BLaER1 (cell line): ENCODE measurements around the gene CDKL5.

Source experiments
- H3K27ac ChIP-seq: shearing (Covaris generic); formaldehyde crosslinking; 2 replicates; pipeline ENCODE4 v1.8.1; 2022
- H3K27me3 ChIP-seq: shearing (Covaris generic); formaldehyde crosslinking; 2 replicates; pipeline ENCODE4 v1.8.1; 2022
- H3K36me3 ChIP-seq: shearing (Covaris generic); formaldehyde crosslinking; 2 replicates; pipeline ENCODE4 v1.8.1; 2022
- H3K4me1 ChIP-seq: shearing (Covaris generic); formaldehyde crosslinking; 2 replicates; pipeline ENCODE4 v1.8.1; 2022
- H3K4me2 ChIP-seq: shearing (Covaris generic); formaldehyde crosslinking; 2 replicates; pipeline ENCODE4 v1.8.1; 2022
- H3K4me3 ChIP-seq: shearing (Covaris generic); formaldehyde crosslinking; 2 replicates; pipeline ENCODE4 v1.8.1; 2022
- H3K9ac ChIP-seq: shearing (Covaris generic); formaldehyde crosslinking; 2 replicates; pipeline ENCODE4 v1.8.1; 2022
- H3K9me3 ChIP-seq: shearing (Covaris generic); formaldehyde crosslinking; 2 replicates; pipeline ENCODE4 v1.8.1; 2022
- H4K20me1 ChIP-seq: shearing (Covaris generic); formaldehyde crosslinking; 2 replicates; pipeline ENCODE4 v1.8.1; 2022
- Cebpa-rat ChIP-seq: shearing (Covaris generic); IDR thresholded peaks from 2 replicates; pipeline ENCODE4 v1.8.1; 2022

The CDKL5 gene

GRCh38 chrX:18591834-18592233 is 166.4 kb downstream of the CDKL5 start:
- Histone ChIP-seq H3K9ac (no peak overlapping the region), H3K4me3 (no peak overlapping the region), H3K9me3 (no peaks in the 10 kb centered on the region), H3K27ac (no peak overlapping the region), H3K36me3 (no peaks in the 10 kb centered on the region), H3K27me3 (peaks cover 75% of the 10 kb centered on the region), H4K20me1 (no peaks in the 10 kb centered on the region; the same call in 1 of the 2 replicates), H3K4me1 (no peaks in the 10 kb centered on the region), H3K4me2 (no peak overlapping the region)
- no peak for TF ChIP-seq Cebpa-rat

DNA sequence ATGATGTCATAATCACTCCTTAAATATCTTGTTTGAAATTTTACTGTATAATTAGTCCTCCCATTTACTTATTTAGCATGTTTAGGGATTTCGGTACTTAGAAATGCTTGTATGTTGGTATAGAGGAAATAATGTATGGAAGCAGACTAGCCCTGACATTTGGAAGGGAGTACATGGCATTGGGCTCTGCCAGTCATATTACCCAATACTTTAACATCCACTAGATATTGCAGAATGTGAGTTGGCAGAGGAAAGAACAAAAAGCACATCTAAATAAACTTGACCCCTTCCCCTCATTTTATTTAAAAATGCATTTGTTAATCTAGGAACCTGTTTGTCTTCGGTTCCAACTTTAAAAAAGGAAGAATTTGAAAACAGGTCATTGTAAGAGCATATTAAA is 168.7 kb downstream of the CDKL5 start:
- TF ChIP-seq Cebpa-rat: no peak

GRCh38 chrX:18596096-18596495 is 170.7 kb downstream of the CDKL5 start:
- Histone ChIP-seq H3K9ac (no peak overlapping the region), H3K36me3 (no peaks in the 10 kb centered on the region), H3K4me2 (no peak overlapping the region), H3K4me1 (no peaks in the 10 kb centered on the region), H4K20me1 (no peaks in the 10 kb centered on the region), H3K9me3 (no peaks in the 10 kb centered on the region), H3K27me3 (peaks cover 92% of the 10 kb centered on the region), H3K27ac (no peak overlapping the region), H3K4me3 (no peak overlapping the region)
- no peak for TF ChIP-seq Cebpa-rat

More for the DNA sequence above, 168.7 kb downstream of the CDKL5 start:
- no peaks in the 10 kb centered on the region for H3K4me1 ChIP-seq
- peaks cover 83% of the 10 kb centered on the region for H3K27me3 ChIP-seq
- no peaks in the 10 kb centered on the region for H3K36me3 ChIP-seq
- H4K20me1 ChIP-seq: no peaks in the 10 kb centered on the region
- H3K9me3 ChIP-seq: no peaks in the 10 kb centered on the region
- H3K9ac ChIP-seq: no peak overlapping the region
- H3K27ac ChIP-seq: no peak overlapping the region
- no peak overlapping the region for H3K4me2 ChIP-seq
- no peak overlapping the region for H3K4me3 ChIP-seq

GRCh38 chrX:18598413-18598812 is 173.0 kb downstream of the CDKL5 start:
- TF ChIP-seq Cebpa-rat: no peak
- no peak overlapping the region for H3K4me3 ChIP-seq
- no peak overlapping the region for H3K9ac ChIP-seq
- no peak overlapping the region for H3K4me2 ChIP-seq
- no peaks in the 10 kb centered on the region for H3K36me3 ChIP-seq
- H3K27ac ChIP-seq: no peak overlapping the region
- H3K27me3 ChIP-seq: peaks cover 94% of the 10 kb centered on the region
- no peaks in the 10 kb centered on the region for H4K20me1 ChIP-seq
- H3K9me3 ChIP-seq: no peaks in the 10 kb centered on the region
- no peaks in the 10 kb centered on the region for H3K4me1 ChIP-seq

DNA sequence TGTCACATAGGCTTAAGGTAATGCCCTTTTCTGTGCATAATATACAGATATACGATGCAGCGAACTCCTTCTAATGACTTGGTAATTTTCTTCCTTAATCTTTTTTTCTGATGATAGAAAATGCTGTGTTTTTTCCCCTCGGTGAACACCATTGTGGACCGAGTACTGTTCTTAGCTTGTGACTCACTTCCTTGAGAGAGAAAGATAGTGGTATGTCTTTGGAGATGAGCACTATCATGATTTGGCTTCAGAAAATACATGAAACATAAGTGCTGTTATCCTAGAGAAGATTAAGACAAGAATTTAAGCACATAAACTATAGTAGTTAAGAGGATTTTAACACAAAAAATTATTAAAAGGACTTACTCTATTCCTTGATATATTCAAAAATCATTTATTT is 182.6 kb downstream of the CDKL5 start:
- H3K9ac ChIP-seq: no peak overlapping the region
- no peak for TF ChIP-seq Cebpa-rat
- H3K36me3 ChIP-seq: no peaks in the 10 kb centered on the region

DNA sequence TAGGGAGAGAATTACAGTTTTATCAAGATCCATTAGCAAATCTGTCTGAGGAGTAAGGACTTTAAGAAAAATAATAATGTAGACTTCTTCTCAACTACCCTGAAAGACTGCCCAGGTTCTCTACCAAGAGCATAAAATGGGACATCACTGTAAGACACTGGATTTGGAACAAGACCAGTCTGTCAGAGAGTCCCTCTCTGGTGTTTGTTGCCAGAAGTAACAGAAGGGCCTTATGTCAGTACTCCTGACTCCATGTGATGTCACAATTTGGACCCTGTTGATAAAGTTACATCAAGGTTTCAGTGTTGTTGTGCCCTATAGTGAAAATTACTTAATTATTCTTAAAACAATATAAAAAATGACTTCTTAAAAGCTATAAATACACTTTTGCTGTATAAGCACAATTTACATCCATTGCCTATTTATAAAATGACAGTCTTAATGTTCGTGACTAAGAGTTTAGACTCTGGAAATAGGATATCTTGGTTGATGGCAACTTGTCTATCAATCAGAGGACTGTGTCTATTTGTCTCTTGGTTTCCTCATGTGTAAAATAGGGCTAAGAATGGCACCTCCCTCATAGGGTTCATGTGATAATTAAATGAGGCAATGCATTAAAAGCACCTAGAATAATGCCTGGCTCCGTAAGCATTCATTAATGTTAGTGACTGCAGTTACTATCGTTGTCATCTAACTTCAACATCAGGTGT is 188.7 kb downstream of the CDKL5 start:
- Histone ChIP-seq H3K4me3 (no peak overlapping the region), H3K9me3 (no peaks in the 10 kb centered on the region), H3K9ac (no peak overlapping the region), H3K4me2 (no peak overlapping the region), H3K27me3 (peaks cover 89% of the 10 kb centered on the region), H4K20me1 (peaks cover 5% of the 10 kb centered on the region; the same call in 1 of the 2 replicates), H3K27ac (no peak overlapping the region), H3K36me3 (no peaks in the 10 kb centered on the region), H3K4me1 (no peaks in the 10 kb centered on the region)
- no peak for TF ChIP-seq Cebpa-rat

More for the DNA sequence above, 182.6 kb downstream of the CDKL5 start:
- H4K20me1 ChIP-seq: peaks cover 11% of the 10 kb centered on the region; the same call in 1 of the 2 replicates
- no peak overlapping the region for H3K4me3 ChIP-seq
- no peaks in the 10 kb centered on the region for H3K9me3 ChIP-seq
- H3K4me2 ChIP-seq: no peak overlapping the region
- H3K27me3 ChIP-seq: peaks cover 91% of the 10 kb centered on the region
- H3K4me1 ChIP-seq: no peaks in the 10 kb centered on the region
- H3K27ac ChIP-seq: no peak overlapping the region

GRCh38 chrX:18616688-18617406 is 191.4 kb downstream of the CDKL5 start:
- no peak for TF ChIP-seq Cebpa-rat
- peaks cover 96% of the 10 kb centered on the region for H3K27me3 ChIP-seq
- H3K4me2 ChIP-seq: no peak overlapping the region
- H3K4me1 ChIP-seq: peaks cover 10% of the 10 kb centered on the region
- H3K27ac ChIP-seq: no peak overlapping the region
- H4K20me1 ChIP-seq: no peaks in the 10 kb centered on the region; the same call in 1 of the 2 replicates
- no peaks in the 10 kb centered on the region for H3K36me3 ChIP-seq
- H3K9me3 ChIP-seq: no peaks in the 10 kb centered on the region
- H3K4me3 ChIP-seq: no peak overlapping the region
- H3K9ac ChIP-seq: no peak overlapping the region

GRCh38 chrX:18617407-18617750 is 192.0 kb downstream of the CDKL5 start:
- Histone ChIP-seq H4K20me1 (no peaks in the 10 kb centered on the region; the same call in 1 of the 2 replicates), H3K4me3 (no peak overlapping the region), H3K4me1 (peaks cover 10% of the 10 kb centered on the region), H3K9ac (no peak overlapping the region), H3K27me3 (peaks cover 98% of the 10 kb centered on the region), H3K27ac (no peak overlapping the region), H3K4me2 (no peak overlapping the region), H3K9me3 (no peaks in the 10 kb centered on the region), H3K36me3 (no peaks in the 10 kb centered on the region)
- TF ChIP-seq Cebpa-rat: no peak

GRCh38 chrX:18619288-18619687 is 193.9 kb downstream of the CDKL5 start:
- H3K27me3 ChIP-seq: peaks cover 99% of the 10 kb centered on the region

DNA sequence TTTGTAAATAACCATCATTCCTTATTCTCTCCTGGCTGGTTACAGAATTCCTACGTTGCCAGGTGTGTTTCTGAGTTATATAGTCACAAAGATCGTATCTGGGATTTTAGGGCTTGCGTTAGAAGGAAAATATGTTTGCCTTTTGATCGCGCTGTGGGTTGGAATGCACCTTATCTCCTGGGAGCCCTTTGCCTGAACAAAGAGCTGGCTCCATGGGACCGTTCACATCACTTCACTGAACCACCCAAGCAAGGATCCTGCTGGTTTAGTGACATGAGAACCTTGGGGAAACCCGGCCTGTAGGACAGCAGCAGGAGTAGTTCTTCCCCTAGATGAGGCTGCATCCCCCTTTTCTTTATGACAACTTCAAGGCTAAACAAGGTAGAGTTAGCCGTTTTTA is 194.9 kb downstream of the CDKL5 start:
- TF ChIP-seq Cebpa-rat: no peak
- Histone ChIP-seq H3K9ac (no peak overlapping the region), H3K27ac (no peak overlapping the region), H3K27me3 (peaks cover 99% of the 10 kb centered on the region), H3K9me3 (no peaks in the 10 kb centered on the region), H3K4me1 (peaks cover 10% of the 10 kb centered on the region), H3K4me3 (no peak overlapping the region), H4K20me1 (no peaks in the 10 kb centered on the region; the same call in 1 of the 2 replicates), H3K4me2 (peak overlapping the region; percentile 14; the same call in 1 of the 2 replicates), H3K36me3 (no peaks in the 10 kb centered on the region)

More at GRCh38 chrX:18619288-18619687, 193.9 kb downstream of the CDKL5 start:
- H3K9ac ChIP-seq: no peak overlapping the region
- H3K27ac ChIP-seq: no peak overlapping the region
- H3K4me1 ChIP-seq: peaks cover 10% of the 10 kb centered on the region
- no peaks in the 10 kb centered on the region; the same call in 1 of the 2 replicates for H4K20me1 ChIP-seq
- no peaks in the 10 kb centered on the region for H3K36me3 ChIP-seq
- no peaks in the 10 kb centered on the region for H3K9me3 ChIP-seq
- TF ChIP-seq Cebpa-rat: no peak
- H3K4me2 ChIP-seq: no peak overlapping the region
- no peak overlapping the region for H3K4me3 ChIP-seq
